ENCODE measurements around the gene LMF1. TPM values are rescaled to one million over a fixed set of nuclear protein-coding genes. Genes with fewer than 3 reads are reported as not detected.

The LMF1 gene
- total RNA-seq, 3 donors from 2014 or later (not counting 1 experiment from before 2014, with no cell fraction given): 28.2 to 42.2 (median 41.2) TPM

DNA sequence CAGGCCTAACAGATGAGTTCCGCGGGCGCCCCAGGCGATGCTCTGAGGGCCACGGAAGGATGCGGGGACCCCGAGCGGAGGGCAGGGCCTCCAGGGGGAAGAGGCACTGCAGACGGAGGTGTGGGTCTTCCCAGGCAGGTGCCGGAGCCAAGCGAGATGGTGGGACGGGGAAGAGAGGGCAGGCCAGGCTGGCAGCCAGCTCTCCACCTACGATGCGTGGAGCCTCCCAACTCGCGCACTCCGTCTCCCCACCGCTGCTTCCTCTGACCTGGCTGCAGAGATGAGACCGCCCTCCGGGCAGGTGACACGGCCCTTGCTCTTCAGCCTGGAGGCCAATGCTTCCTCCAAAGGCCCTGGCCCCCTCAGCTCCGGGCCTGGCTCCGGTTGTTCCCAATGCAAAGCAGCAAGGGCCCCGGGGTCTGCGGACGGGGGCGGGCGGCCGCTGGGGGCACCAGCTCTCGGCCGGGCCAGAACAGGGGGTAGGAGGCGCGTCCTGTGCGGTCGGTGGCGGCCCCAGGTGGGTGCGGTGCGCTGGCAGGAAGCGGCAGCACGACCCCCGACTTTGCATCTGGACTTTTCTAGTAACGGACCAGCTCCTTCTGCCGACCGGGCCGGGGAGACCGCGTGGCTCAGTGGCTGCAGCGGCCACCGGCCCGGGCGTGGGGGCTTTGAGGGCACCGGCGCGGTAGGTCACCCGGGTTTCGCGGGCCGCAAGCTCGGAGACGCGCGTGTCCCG, 9.2 kb upstream of the LMF1 start:
- peaks cover 5 to 6% of the 10 kb centered on the region in 2 donors for H3K4me1 Mint-ChIP-seq
- peaks cover 7 to 18% of the 10 kb centered on the region in 2 donors for H3K27me3 Mint-ChIP-seq (ENCODE audit: low read depth in 2 of 2)
- no peaks in the 10 kb centered on the region for H3K36me3 Mint-ChIP-seq
- 13% methylated on average over 63 of the region's 63 CpGs for WGBS (ENCODE audit: insufficient coverage)
- DNase-seq (peak in 1 of 2 donors; percentile 33), ATAC-seq (no peak)
- TF ChIP-seq, protein P1, sequence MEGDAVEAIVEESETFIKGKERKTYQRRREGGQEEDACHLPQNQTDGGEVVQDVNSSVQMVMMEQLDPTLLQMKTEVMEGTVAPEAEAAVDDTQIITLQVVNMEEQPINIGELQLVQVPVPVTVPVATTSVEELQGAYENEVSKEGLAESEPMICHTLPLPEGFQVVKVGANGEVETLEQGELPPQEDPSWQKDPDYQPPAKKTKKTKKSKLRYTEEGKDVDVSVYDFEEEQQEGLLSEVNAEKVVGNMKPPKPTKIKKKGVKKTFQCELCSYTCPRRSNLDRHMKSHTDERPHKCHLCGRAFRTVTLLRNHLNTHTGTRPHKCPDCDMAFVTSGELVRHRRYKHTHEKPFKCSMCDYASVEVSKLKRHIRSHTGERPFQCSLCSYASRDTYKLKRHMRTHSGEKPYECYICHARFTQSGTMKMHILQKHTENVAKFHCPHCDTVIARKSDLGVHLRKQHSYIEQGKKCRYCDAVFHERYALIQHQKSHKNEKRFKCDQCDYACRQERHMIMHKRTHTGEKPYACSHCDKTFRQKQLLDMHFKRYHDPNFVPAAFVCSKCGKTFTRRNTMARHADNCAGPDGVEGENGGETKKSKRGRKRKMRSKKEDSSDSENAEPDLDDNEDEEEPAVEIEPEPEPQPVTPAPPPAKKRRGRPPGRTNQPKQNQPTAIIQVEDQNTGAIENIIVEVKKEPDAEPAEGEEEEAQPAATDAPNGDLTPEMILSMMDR (IDR thresholded peaks at IDR 0.05): no peak
- Histone ChIP-seq H3K27ac (ENCODE audit: low read length) (no peak overlapping the region), H3K36me3 (ENCODE audit: control insufficient read depth, insufficient read depth, low read length) (no peaks in the 10 kb centered on the region), H3K27me3 (ENCODE audit: control insufficient read depth, insufficient read depth, low read length) (peaks cover 10% of the 10 kb centered on the region), H3K4me3 (ENCODE audit: low read length) (no peak overlapping the region), H3K4me1 (ENCODE audit: control insufficient read depth, insufficient read depth, low read length) (peaks cover 10% of the 10 kb centered on the region), H3K9me3 (ENCODE audit: control insufficient read depth, insufficient read depth, low read length) (no peaks in the 10 kb centered on the region)
- no peak overlapping the region for H3K27ac Mint-ChIP-seq
- no peaks in the 10 kb centered on the region for H3K9me3 Mint-ChIP-seq
- H3K4me3 Mint-ChIP-seq: peak overlapping the region; percentile 67
- intact Hi-C loops (cut with micrococcal nuclease): no loop called here

DNA sequence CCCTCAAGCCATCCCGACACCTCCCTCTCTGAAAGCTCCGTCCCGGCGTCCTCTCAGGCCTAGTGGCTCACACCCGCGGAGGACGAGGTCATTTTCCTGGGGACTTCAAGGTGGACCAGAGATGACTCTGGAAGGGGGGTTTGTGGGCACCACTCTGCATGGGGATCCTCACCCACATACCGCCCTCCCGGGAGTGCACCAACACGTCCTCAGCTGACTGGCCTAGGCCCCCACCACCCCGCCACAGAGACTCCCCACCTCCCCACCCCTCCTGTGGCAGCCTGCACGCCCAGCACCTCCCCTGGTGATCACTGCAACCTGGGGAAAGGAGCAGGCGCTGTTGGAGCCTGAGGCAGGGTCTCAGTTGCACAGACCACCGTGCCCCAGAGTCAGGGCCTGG, 8.4 kb upstream of the LMF1 start:
- Histone ChIP-seq H3K36me3 (ENCODE audit: control insufficient read depth, insufficient read depth, low read length) (no peaks in the 10 kb centered on the region), H3K4me1 (ENCODE audit: control insufficient read depth, insufficient read depth, low read length) (peaks cover 10% of the 10 kb centered on the region), H3K9me3 (ENCODE audit: control insufficient read depth, insufficient read depth, low read length) (no peaks in the 10 kb centered on the region), H3K4me3 (ENCODE audit: low read length) (no peak overlapping the region), H3K27ac (ENCODE audit: low read length) (no peak overlapping the region), H3K27me3 (ENCODE audit: control insufficient read depth, insufficient read depth, low read length) (peaks cover 10% of the 10 kb centered on the region)
- intact Hi-C loops (cut with micrococcal nuclease): no loop called here
- Mint-ChIP-seq H3K36me3 (no peaks in the 10 kb centered on the region), H3K27me3 (ENCODE audit: low read depth in 2 of 2) (peaks cover 7 to 18% of the 10 kb centered on the region in 2 donors), H3K4me3 (no peak overlapping the region), H3K27ac (no peak overlapping the region), H3K9me3 (no peaks in the 10 kb centered on the region), H3K4me1 (peaks cover 5 to 6% of the 10 kb centered on the region in 2 donors)
- DNase-seq: no peak
- no peak for ATAC-seq
- WGBS (ENCODE audit: insufficient coverage): 78% methylated on average over 8 of the region's 14 CpGs
- TF ChIP-seq, protein P1 (IDR thresholded peaks at IDR 0.05): no peak

- Histone ChIP-seq H3K4me3 (ENCODE audit: low read length) (no peak overlapping the region), H3K4me1 (ENCODE audit: control insufficient read depth, insufficient read depth, low read length) (peaks cover 10% of the 10 kb centered on the region), H3K9me3 (ENCODE audit: control insufficient read depth, insufficient read depth, low read length) (no peaks in the 10 kb centered on the region), H3K27ac (ENCODE audit: low read length) (no peak overlapping the region), H3K36me3 (ENCODE audit: control insufficient read depth, insufficient read depth, low read length) (no peaks in the 10 kb centered on the region), H3K27me3 (ENCODE audit: control insufficient read depth, insufficient read depth, low read length) (peaks cover 10% of the 10 kb centered on the region)
- H3K4me1 Mint-ChIP-seq: peaks cover 5 to 6% of the 10 kb centered on the region in 2 donors
- TF ChIP-seq, protein P1 (IDR thresholded peaks at IDR 0.05): no peak
- H3K9me3 Mint-ChIP-seq: no peaks in the 10 kb centered on the region
- intact Hi-C loops (cut with micrococcal nuclease): no loop called here
- no peak overlapping the region for H3K27ac Mint-ChIP-seq
- ATAC-seq (no peak), DNase-seq (no peak)
- H3K36me3 Mint-ChIP-seq: no peaks in the 10 kb centered on the region
- peaks cover 7 to 18% of the 10 kb centered on the region in 2 donors for H3K27me3 Mint-ChIP-seq (ENCODE audit: low read depth in 2 of 2)
- no peak overlapping the region for H3K4me3 Mint-ChIP-seq
- 77% methylated on average over 9 of the region's 9 CpGs for WGBS (ENCODE audit: insufficient coverage)
Observed at GRCh38 chr16:978403-978802, 7.6 kb upstream of the LMF1 start.

Data from natural killer cell (primary cell).